Measurements from ENCODE around the gene STAG3. TPM values are rescaled to one million over a fixed set of nuclear protein-coding genes. Genes with fewer than 3 reads are reported as not detected.
"Not testable (repeated sequence)": the region's sequence is repeated elsewhere in the genome, so short reads cannot be mapped to it uniquely, and the experiment has no call there.

STAG3 gene
- total RNA-seq, 4 donors from 2014 or later: 0.28 to 1.7 (median 0.85) TPM

DNA sequence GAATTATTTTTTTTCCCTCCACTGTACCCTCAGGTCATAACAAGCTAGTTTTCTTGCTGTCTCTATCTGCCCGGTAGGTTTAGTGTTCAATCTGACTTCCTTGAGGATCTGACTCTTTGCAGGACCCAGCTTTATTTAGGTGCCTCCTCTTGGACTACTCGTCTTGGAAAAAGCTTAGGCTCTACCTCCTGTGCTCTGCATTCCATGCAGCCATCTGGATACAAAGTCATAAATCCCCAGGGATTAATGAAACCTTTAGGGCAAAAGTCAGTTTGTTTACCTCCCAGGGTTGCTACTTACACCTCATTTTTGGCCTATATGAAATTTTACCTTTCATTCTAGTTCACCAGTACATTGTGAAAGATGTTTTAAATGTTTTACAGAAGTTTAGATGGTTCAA, 8.0 kb downstream of the STAG3 start:
- ATAC-seq (ENCODE audit: low FRiP score): no peak
- no peak for DNase-seq (ENCODE audit: low spot score)
- TF ChIP-seq, protein P1, sequence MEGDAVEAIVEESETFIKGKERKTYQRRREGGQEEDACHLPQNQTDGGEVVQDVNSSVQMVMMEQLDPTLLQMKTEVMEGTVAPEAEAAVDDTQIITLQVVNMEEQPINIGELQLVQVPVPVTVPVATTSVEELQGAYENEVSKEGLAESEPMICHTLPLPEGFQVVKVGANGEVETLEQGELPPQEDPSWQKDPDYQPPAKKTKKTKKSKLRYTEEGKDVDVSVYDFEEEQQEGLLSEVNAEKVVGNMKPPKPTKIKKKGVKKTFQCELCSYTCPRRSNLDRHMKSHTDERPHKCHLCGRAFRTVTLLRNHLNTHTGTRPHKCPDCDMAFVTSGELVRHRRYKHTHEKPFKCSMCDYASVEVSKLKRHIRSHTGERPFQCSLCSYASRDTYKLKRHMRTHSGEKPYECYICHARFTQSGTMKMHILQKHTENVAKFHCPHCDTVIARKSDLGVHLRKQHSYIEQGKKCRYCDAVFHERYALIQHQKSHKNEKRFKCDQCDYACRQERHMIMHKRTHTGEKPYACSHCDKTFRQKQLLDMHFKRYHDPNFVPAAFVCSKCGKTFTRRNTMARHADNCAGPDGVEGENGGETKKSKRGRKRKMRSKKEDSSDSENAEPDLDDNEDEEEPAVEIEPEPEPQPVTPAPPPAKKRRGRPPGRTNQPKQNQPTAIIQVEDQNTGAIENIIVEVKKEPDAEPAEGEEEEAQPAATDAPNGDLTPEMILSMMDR (IDR thresholded peaks at IDR 0.05): no peak

DNA sequence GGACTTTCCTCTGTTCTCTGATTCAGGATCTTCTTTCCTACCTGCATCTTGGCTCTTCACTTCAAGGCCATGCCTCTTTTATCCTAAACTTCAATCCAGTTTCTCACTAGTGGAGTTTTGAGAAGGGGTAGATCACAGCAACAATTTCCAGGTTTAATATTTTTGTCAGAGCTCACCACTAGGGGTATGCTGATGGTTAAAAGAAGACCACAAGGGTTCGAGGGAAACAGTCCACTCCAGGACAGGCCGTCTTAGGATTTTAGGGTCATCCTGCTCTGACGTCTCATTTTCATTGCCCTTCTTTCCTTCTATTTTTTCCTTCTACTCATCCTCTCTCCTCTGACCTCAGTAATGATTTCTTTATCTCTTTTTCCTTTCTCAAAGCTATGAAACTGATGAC, 11.3 kb downstream of the STAG3 start:
- ATAC-seq (ENCODE audit: low FRiP score) (no peak), DNase-seq (ENCODE audit: low spot score) (no peak)
- TF ChIP-seq, protein P1 (IDR thresholded peaks at IDR 0.05): no peak

DNA sequence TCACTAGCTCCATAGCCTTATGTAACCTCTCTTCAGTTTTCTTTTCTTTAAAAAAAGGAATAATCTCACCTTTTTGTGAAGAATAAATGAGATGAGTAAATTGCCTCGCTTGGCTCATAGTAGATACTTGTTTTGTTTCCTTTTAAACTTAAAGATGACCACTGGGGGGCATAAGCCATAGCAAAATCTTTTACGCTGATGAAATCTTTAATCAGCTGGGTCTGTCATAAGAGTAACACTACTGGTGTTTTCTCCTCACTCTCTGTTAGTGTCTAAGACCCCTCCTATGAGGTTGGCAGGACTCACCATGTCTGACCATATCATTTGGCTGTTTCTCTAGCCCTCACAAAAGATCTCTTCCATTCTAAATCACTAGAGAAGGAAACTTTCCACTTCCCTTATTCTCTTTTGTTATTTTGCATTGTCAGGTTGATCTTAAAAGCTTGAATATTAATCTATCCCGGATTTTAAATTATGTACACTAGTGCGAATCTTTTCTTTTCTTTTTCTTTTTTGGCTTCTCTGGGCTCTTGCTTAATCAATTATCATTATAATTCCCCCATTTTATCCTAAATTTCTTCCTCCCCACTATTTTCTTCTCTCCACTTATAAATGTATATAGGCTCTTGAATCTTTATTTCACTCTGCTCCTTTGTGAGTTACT, 12.5 kb downstream of the STAG3 start:
- TF ChIP-seq, protein P1 (IDR thresholded peaks at IDR 0.05): no peak
- ATAC-seq (ENCODE audit: low FRiP score): no peak
- no peak for DNase-seq (ENCODE audit: low spot score)

DNA sequence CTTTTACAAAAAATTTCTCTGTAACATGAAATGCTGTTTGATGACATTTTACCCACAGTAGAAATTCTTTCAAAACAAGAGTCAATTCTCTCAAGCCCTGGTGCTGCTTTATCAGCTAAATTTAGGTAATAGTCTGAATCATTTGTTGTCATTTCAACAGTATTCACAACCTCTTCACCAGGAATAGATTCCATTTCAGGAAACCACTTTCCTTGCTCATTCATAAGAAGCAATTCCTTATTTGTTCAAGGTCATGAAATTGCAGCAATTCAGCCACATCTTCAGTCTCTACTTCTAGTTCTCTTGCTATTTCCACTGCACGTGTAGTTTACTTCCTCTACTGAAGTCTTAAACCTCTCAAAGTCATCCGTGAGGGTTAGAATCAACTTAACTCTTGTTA, 14.1 kb downstream of the STAG3 start:
- no peak for DNase-seq (ENCODE audit: low spot score)
- ATAC-seq (ENCODE audit: low FRiP score): no peak
- TF ChIP-seq, protein P1 (IDR thresholded peaks at IDR 0.05): no peak

DNA sequence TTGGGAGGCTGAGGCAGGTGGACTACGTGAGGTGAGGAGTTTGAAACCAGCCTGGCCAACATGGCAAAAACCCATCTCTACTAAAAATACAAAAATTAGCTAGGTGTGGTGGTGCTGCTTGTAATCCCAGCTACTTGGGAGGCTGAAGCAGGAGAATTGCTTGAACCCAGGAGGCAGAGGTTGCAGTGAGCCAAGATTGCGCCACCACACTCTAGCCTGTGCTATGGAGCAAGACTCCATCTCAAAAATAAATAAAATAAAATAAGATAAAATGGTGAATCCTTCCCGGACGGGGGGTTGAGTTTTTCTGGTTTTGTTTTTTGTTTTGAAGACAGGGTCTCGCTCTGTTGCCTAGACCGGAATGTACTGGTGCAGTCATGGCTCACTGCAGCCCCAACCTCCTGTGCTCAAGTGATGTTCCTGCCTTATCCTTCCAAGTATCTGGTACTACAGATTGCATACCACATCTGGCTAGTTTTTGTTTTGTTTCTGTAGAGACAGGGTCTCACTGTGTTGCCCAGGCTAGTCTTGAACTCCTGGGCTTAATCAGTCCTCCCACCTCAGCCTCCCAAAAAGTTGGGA, 14.7 kb downstream of the STAG3 start:
- not testable (repeated sequence) for DNase-seq (ENCODE audit: low spot score); ATAC-seq (ENCODE audit: low FRiP score)

DNA sequence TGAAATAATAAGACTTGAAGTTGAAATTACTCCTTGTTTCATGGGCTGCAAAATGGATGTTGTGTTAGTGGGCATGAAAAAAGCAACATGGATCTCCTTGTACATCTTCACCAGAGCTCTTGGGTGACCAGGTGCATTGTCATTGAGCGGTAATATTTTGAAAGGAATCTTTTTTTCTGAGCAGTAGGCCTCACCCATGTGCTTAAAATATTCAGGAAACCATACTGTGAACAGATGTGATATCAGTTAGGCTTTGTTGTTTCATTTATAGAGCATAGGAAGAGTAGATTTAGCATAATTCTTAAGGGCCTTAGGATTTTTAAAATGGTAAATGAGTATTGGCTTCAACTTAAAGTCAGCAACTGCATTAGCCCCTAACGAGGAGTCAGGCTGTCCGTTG, 15.3 kb downstream of the STAG3 start:
- TF ChIP-seq, protein P1 (IDR thresholded peaks at IDR 0.05): no peak
- ATAC-seq (ENCODE audit: low FRiP score) (no peak), DNase-seq (ENCODE audit: low spot score) (no peak)

DNA sequence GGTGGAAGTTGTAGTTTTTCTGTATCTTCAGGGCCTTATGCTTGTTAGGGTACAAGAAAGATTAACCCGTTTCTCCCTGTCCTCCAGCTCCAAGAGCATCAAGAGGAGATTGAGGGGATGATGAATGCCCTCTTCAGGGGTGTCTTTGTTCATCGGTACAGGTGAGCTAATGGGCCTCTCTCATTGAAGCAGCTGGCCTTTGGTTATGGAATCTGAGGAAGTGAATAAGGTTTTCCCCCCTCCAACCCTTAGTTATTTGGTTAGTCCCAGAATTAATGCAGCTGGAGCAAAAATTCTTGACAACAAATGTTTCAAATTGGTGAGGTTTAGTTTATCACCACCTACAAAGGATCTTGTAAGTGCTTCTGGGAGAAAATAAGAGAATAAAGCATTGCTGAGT, 17.5 kb downstream of the STAG3 start:
- DNase-seq (ENCODE audit: low spot score): no peak
- TF ChIP-seq, protein P1 (IDR thresholded peaks at IDR 0.05): no peak
- ATAC-seq (ENCODE audit: low FRiP score): no peak

DNA sequence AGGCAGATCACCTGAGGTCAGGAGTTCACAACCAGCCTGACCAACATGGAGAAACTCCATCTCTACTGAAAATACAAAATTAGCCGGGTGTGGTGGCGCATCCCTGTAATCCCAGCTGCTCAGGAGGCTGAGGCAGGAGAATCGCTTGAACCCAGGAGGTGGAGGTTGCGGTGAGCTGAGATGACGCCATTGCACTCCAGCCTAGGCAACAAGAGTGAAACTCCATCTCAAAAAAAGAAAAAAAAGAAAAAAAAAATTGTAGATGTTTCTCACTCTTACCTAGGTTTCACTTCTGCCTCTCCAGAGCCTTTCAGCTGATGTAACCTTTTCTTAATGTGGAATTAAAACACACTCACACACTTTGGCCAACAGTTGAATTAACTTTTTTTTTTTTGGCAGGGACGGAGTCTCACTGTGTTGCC, 18.2 kb downstream of the STAG3 start:
- ATAC-seq (ENCODE audit: low FRiP score); DNase-seq (ENCODE audit: low spot score): not testable (repeated sequence)
